ENCODE measurements around the gene TNIK. TPM values are rescaled to one million over a fixed set of nuclear protein-coding genes. Genes with fewer than 3 reads are reported as not detected.

Gene TNIK
- polyA plus RNA-seq, 1 of the 3 experiments (the other 2 are of a cell fraction), result 19.4 TPM

DNA sequence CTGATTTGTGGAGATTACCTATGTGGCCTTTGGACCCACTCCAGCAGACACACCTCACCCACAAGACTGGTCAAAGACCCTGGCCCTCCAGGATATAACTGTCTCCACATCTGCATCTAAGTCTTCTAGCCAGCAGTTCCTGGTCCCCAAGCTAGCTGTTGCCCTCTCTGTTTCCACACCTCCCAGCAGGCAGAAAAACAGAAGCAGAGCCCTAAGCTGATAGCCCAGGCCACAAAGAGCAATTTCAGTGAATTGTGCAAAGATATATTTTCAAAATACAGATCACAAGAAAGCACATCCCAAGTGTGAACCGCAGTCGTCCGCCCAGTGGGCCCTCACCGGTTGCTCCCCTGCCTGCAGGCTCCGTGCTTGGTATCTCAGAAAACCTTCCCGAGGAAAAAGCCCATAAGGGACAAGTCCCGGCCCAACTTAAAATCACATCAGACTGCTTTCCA is 2.6 kb downstream of the TNIK start:
- no peak overlapping the region for H3K27ac ChIP-seq (ENCODE audit: low read depth in 2 of 2, low read length in 1 of 2)
- H3K4me2 ChIP-seq, result peak overlapping the region; percentile 82
- peaks cover 0 to 5% of the 10 kb centered on the region in 2 experiments for H3K36me3 ChIP-seq (replicated peaks in 1 of 2; ENCODE audit: control insufficient read depth in 1 of 2, insufficient read depth in 2 of 2, low read length in 1 of 2)
- no peaks in the 10 kb centered on the region for H3K27me3 ChIP-seq (ENCODE audit: insufficient read depth)
- POLR2A ChIA-PET, result no interaction called here
- whole genome bisulfite sequencing (ENCODE audit: low lambda C conversion rate), result 94% methylated on average over 6 of the region's 7 CpGs
- no peaks in the 10 kb centered on the region for H3F3A ChIP-seq (replicated peaks; ENCODE audit: insufficient read depth)
- H3K4me1 ChIP-seq (ENCODE audit: control insufficient read depth in 1 of 2, insufficient read depth in 2 of 2, low read depth in 1 of 2, low read length in 1 of 2), result peaks cover 0 to 7% of the 10 kb centered on the region in 2 experiments; a peak in 2 of 4 replicates
- peaks cover 83% of the 10 kb centered on the region for H3K79me2 ChIP-seq (ENCODE audit: insufficient read depth)
- TF ChIP-seq RFX5 (IDR thresholded peaks at IDR 0.05; ENCODE audit: low read length), result no peak
- no peak for TF ChIP-seq FOXJ3 (CRISPR knock-in tag; IDR thresholded peaks at IDR 0.05)
- no peak for TF ChIP-seq SMC3 (IDR thresholded peaks at IDR 0.05; ENCODE audit: low read depth, low read length)
- TF ChIP-seq, protein P1, sequence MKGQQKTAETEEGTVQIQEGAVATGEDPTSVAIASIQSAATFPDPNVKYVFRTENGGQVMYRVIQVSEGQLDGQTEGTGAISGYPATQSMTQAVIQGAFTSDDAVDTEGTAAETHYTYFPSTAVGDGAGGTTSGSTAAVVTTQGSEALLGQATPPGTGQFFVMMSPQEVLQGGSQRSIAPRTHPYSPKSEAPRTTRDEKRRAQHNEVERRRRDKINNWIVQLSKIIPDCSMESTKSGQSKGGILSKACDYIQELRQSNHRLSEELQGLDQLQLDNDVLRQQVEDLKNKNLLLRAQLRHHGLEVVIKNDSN (IDR thresholded peaks at IDR 0.05; ENCODE audit: borderline replicate concordance, low read depth), result no peak
- TF ChIP-seq MEF2A (IDR thresholded peaks at IDR 0.05; ENCODE audit: borderline replicate concordance, low read depth), result no peak
- no peak for TF ChIP-seq ELF1 (IDR thresholded peaks at IDR 0.05)
- no peak for TF ChIP-seq RXRA (IDR thresholded peaks at IDR 0.05; ENCODE audit: borderline replicate concordance, low read depth)
- TF ChIP-seq RAD21 (IDR thresholded peaks at IDR 0.05; ENCODE audit: low read length), result no peak
- TF ChIP-seq, protein P2, sequence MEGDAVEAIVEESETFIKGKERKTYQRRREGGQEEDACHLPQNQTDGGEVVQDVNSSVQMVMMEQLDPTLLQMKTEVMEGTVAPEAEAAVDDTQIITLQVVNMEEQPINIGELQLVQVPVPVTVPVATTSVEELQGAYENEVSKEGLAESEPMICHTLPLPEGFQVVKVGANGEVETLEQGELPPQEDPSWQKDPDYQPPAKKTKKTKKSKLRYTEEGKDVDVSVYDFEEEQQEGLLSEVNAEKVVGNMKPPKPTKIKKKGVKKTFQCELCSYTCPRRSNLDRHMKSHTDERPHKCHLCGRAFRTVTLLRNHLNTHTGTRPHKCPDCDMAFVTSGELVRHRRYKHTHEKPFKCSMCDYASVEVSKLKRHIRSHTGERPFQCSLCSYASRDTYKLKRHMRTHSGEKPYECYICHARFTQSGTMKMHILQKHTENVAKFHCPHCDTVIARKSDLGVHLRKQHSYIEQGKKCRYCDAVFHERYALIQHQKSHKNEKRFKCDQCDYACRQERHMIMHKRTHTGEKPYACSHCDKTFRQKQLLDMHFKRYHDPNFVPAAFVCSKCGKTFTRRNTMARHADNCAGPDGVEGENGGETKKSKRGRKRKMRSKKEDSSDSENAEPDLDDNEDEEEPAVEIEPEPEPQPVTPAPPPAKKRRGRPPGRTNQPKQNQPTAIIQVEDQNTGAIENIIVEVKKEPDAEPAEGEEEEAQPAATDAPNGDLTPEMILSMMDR (IDR thresholded peaks at IDR 0.05), result no peak
- TF ChIP-seq SIN3A (IDR thresholded peaks at IDR 0.05; ENCODE audit: borderline replicate concordance, low read depth, low read length), result no peak
- TF ChIP-seq TCF12 (IDR thresholded peaks at IDR 0.05), result no peak
- TF ChIP-seq YY1 (IDR thresholded peaks at IDR 0.05; ENCODE audit: low read depth), result no peak
- no peak for TF ChIP-seq EZH2phosphoT487 (IDR thresholded peaks at IDR 0.05; ENCODE audit: borderline replicate concordance, low read depth)
- TF ChIP-seq MXI1 (IDR thresholded peaks at IDR 0.05; ENCODE audit: low read depth, low read length), result no peak
- TF ChIP-seq, protein P3, sequence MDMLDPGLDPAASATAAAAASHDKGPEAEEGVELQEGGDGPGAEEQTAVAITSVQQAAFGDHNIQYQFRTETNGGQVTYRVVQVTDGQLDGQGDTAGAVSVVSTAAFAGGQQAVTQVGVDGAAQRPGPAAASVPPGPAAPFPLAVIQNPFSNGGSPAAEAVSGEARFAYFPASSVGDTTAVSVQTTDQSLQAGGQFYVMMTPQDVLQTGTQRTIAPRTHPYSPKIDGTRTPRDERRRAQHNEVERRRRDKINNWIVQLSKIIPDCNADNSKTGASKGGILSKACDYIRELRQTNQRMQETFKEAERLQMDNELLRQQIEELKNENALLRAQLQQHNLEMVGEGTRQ (IDR thresholded peaks at IDR 0.05; ENCODE audit: borderline replicate concordance, low read depth, low read length), result no peak
- TF ChIP-seq POLR2AphosphoS5 (IDR thresholded peaks at IDR 0.05; ENCODE audit: low read depth, low read length), result no peak
- no peak for TF ChIP-seq TAF1 (IDR thresholded peaks at IDR 0.05; ENCODE audit: borderline replicate concordance, low read depth, low read length)
- no peak for DNase-seq
- H3K9me3 ChIP-seq, result no peaks in the 10 kb centered on the region
- no peak overlapping the region for H3K9ac ChIP-seq
- H2AFZ ChIP-seq (ENCODE audit: low read depth), result no peak overlapping the region
- peaks cover 20% of the 10 kb centered on the region for H4K20me1 ChIP-seq (ENCODE audit: insufficient read depth)
- CTCF ChIA-PET, result interaction anchor here (1.0 kb wide), 1 partner anchor 110 kb away, joined by 4 read pairs; no protein-coding TSS in a partner anchor
- no peaks in the 10 kb centered on the region for H3K9me2 ChIP-seq
- H3K4me3 ChIP-seq (ENCODE audit: low read depth in 2 of 2, low read length in 1 of 2), result peak overlapping the region; percentile 80 to 93; a peak in 3 of 4 replicates
